HepG2 (cell line): ENCODE data around the gene TGM2.

Experiments
- EZH2 ChIP-seq: conservative IDR thresholded peaks from 2 replicates; pipeline ENCODE4 v1.6.1; 2012; ENCODE audit warnings: mild to moderate bottlenecking, low read depth, low read length, moderate library complexity
- NR2C2 ChIP-seq: sonication (generic); formaldehyde crosslinking; IDR thresholded peaks from 2 replicates; pipeline ENCODE4 v1.4.0; 2020; ENCODE audit warnings: missing genetic modification reagents, mild to moderate bottlenecking, moderate library complexity, borderline replicate concordance
- TF ChIP-seq, protein P1 (sequence below): sonication (generic); formaldehyde crosslinking; IDR thresholded peaks from 2 replicates; pipeline ENCODE4 v1.4.0; 2020; ENCODE audit warnings: missing genetic modification reagents
- TF ChIP-seq, protein P2 (sequence below): sonication (generic); formaldehyde crosslinking; IDR thresholded peaks from 2 replicates; pipeline ENCODE4 v1.5.0; 2020; ENCODE audit warnings: mild to moderate bottlenecking, missing genetic modification reagents, moderate library complexity
- TF ChIP-seq, protein P3 (sequence below): sonication (generic); formaldehyde crosslinking; IDR thresholded peaks from 2 replicates; pipeline ENCODE4 v1.4.0; 2020; ENCODE audit warnings: missing genetic modification reagents, borderline replicate concordance

DNA sequence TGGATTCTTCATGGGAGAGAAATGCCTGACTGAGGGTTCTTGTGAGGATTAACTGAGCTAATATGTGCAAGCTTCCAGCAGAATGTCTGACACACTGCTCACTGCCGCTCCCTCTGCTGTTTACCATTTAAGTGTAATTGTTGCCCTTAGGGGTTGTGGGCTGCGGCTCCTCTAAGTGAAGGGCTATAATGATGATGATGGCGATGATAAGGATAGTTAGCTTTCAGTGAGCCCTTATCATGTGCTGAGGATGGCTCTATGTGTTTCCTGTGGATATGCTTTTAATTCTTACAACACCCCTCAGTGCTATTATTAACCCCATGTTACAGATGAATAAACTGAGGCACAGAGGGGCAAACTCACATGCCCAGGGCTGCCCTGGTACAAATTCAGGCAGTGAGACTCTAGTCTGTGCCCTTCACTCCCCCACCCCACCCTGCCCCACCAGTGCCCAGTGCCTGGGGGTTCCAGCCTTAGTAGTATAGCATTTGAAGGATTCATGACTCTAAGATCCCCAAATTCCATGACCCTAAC, 33.4 kb downstream of the TGM2 start:
- TF ChIP-seq, protein P1, sequence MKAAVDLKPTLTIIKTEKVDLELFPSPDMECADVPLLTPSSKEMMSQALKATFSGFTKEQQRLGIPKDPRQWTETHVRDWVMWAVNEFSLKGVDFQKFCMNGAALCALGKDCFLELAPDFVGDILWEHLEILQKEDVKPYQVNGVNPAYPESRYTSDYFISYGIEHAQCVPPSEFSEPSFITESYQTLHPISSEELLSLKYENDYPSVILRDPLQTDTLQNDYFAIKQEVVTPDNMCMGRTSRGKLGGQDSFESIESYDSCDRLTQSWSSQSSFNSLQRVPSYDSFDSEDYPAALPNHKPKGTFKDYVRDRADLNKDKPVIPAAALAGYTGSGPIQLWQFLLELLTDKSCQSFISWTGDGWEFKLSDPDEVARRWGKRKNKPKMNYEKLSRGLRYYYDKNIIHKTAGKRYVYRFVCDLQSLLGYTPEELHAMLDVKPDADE (CRISPR knock-in tag), result no peak
- TF ChIP-seq EZH2 (no peak), NR2C2 (no peak)
- TF ChIP-seq, protein P2, sequence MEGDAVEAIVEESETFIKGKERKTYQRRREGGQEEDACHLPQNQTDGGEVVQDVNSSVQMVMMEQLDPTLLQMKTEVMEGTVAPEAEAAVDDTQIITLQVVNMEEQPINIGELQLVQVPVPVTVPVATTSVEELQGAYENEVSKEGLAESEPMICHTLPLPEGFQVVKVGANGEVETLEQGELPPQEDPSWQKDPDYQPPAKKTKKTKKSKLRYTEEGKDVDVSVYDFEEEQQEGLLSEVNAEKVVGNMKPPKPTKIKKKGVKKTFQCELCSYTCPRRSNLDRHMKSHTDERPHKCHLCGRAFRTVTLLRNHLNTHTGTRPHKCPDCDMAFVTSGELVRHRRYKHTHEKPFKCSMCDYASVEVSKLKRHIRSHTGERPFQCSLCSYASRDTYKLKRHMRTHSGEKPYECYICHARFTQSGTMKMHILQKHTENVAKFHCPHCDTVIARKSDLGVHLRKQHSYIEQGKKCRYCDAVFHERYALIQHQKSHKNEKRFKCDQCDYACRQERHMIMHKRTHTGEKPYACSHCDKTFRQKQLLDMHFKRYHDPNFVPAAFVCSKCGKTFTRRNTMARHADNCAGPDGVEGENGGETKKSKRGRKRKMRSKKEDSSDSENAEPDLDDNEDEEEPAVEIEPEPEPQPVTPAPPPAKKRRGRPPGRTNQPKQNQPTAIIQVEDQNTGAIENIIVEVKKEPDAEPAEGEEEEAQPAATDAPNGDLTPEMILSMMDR (CRISPR knock-in tag), result no peak
- TF ChIP-seq, protein P3, sequence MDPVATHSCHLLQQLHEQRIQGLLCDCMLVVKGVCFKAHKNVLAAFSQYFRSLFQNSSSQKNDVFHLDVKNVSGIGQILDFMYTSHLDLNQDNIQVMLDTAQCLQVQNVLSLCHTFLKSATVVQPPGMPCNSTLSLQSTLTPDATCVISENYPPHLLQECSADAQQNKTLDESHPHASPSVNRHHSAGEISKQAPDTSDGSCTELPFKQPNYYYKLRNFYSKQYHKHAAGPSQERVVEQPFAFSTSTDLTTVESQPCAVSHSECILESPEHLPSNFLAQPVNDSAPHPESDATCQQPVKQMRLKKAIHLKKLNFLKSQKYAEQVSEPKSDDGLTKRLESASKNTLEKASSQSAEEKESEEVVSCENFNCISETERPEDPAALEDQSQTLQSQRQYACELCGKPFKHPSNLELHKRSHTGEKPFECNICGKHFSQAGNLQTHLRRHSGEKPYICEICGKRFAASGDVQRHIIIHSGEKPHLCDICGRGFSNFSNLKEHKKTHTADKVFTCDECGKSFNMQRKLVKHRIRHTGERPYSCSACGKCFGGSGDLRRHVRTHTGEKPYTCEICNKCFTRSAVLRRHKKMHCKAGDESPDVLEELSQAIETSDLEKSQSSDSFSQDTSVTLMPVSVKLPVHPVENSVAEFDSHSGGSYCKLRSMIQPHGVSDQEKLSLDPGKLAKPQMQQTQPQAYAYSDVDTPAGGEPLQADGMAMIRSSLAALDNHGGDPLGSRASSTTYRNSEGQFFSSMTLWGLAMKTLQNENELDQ (CRISPR knock-in tag), result no peak
